Mesothelial cell of epicardium (in vitro differentiated cells): ENCODE results near the gene PRKRIP1. TPM values are rescaled to one million over a fixed set of nuclear protein-coding genes. Genes with fewer than 3 reads are reported as not detected.

Source experiments
- DNase-seq, 2 experiments: peaks; one replicate each; pipeline ENCODE4 v3.0.0; 2021; ENCODE audit warnings: low spot score in 2 of 2; ENCODE audit not compliant: unreplicated experiment in 2 of 2
- H3K27ac Mint-ChIP-seq: 2 replicates; pipeline ENCODE4 v1.8.0; 2021; ENCODE audit warnings: mixed read lengths
- H3K27me3 Mint-ChIP-seq: 2 replicates; pipeline ENCODE4 v1.8.0; 2021; ENCODE audit warnings: low read depth, mixed read lengths
- H3K36me3 Mint-ChIP-seq: 2 replicates; pipeline ENCODE4 v1.8.0; 2021; ENCODE audit warnings: mixed read lengths
- H3K4me1 Mint-ChIP-seq: 2 replicates; pipeline ENCODE4 v1.8.0; 2021; ENCODE audit warnings: mixed read lengths
- H3K4me3 Mint-ChIP-seq: 2 replicates; pipeline ENCODE4 v1.8.0; 2021; ENCODE audit warnings: mild to moderate bottlenecking, moderate library complexity, mixed read lengths
- H3K9me3 Mint-ChIP-seq: 2 replicates; pipeline ENCODE4 v1.8.0; 2021; ENCODE audit warnings: mixed read lengths
- CTCF ChIP-seq: fragments of 200-600 bp; sonication (generic); IDR thresholded peaks from one replicate; pipeline ENCODE4 v1.5.0; 2021; ENCODE audit warnings: antibody characterized with exemption; ENCODE audit not compliant: unreplicated experiment
- total RNA-seq: library from RNA; stranded (reverse); gene quantifications from 3 replicates; pipeline ENCODE4 v1.2.1, GENCODE V29; 2021

Gene PRKRIP1
- total RNA-seq, 1 donor from 2014 or later, result 50.3 TPM

- no peak overlapping the region for H3K27ac Mint-ChIP-seq
Observed at GRCh38 chr7:102444961-102445673, 49.0 kb downstream of the PRKRIP1 start.

GRCh38 chr7:102445674-102446071, 49.5 kb downstream of the PRKRIP1 start:
- H3K27ac Mint-ChIP-seq, result no peak overlapping the region
- no peak overlapping the region for H3K4me3 Mint-ChIP-seq
- H3K4me1 Mint-ChIP-seq, result no peaks in the 10 kb centered on the region
- no peak for DNase-seq
- no peaks in the 10 kb centered on the region for H3K27me3 Mint-ChIP-seq
- peaks cover 14% of the 10 kb centered on the region for H3K36me3 Mint-ChIP-seq
- no peak for TF ChIP-seq CTCF
- H3K9me3 Mint-ChIP-seq, result no peaks in the 10 kb centered on the region

More at GRCh38 chr7:102444961-102445673, 49.0 kb downstream of the PRKRIP1 start:
- H3K9me3 Mint-ChIP-seq, result no peaks in the 10 kb centered on the region
- DNase-seq, result no peak
- no peak overlapping the region for H3K4me3 Mint-ChIP-seq
- H3K36me3 Mint-ChIP-seq, result peaks cover 14% of the 10 kb centered on the region
- TF ChIP-seq CTCF, result no peak
- no peaks in the 10 kb centered on the region for H3K27me3 Mint-ChIP-seq
- H3K4me1 Mint-ChIP-seq, result no peaks in the 10 kb centered on the region

GRCh38 chr7:102446387-102447156, 50.4 kb downstream of the PRKRIP1 start:
- H3K36me3 Mint-ChIP-seq, result peaks cover 13% of the 10 kb centered on the region
- DNase-seq, result no peak
- no peak for TF ChIP-seq CTCF
- H3K9me3 Mint-ChIP-seq, result no peaks in the 10 kb centered on the region
- no peak overlapping the region for H3K4me3 Mint-ChIP-seq
- no peaks in the 10 kb centered on the region for H3K4me1 Mint-ChIP-seq
- no peak overlapping the region for H3K27ac Mint-ChIP-seq
- H3K27me3 Mint-ChIP-seq, result no peaks in the 10 kb centered on the region

- Mint-ChIP-seq H3K27ac (no peak overlapping the region), H3K27me3 (no peaks in the 10 kb centered on the region), H3K4me3 (no peak overlapping the region), H3K4me1 (no peaks in the 10 kb centered on the region), H3K36me3 (peaks cover 9% of the 10 kb centered on the region), H3K9me3 (no peaks in the 10 kb centered on the region)
- no peak for DNase-seq
- no peak for TF ChIP-seq CTCF
Observed at GRCh38 chr7:102447311-102447710, 51.1 kb downstream of the PRKRIP1 start.

- no peak overlapping the region for H3K27ac Mint-ChIP-seq
- no peak for TF ChIP-seq CTCF
- no peaks in the 10 kb centered on the region for H3K9me3 Mint-ChIP-seq
- no peak overlapping the region for H3K4me3 Mint-ChIP-seq
- no peak for DNase-seq
- H3K27me3 Mint-ChIP-seq, result no peaks in the 10 kb centered on the region
- peaks cover 9% of the 10 kb centered on the region for H3K36me3 Mint-ChIP-seq
- no peaks in the 10 kb centered on the region for H3K4me1 Mint-ChIP-seq
Observed at GRCh38 chr7:102449136-102449535, 53.0 kb downstream of the PRKRIP1 start.
